Keratinocyte (primary cell): ENCODE data around the gene ONECUT1. TPM values are rescaled to one million over a fixed set of nuclear protein-coding genes. Genes with fewer than 3 reads are reported as not detected.

Source experiments
- DNase-seq: peaks from one replicate; pipeline ENCODE4 v3.0.0-alpha.2; 2011; ENCODE audit warnings: low read depth, missing footprints, low spot score
- FAIRE-seq: peaks from 2 replicates; lab custom pipeline; 2011; peaks lifted over from hg19 to GRCh38; lab: Jason Lieb, UNC
- H2AFZ ChIP-seq: 2 replicates; pipeline ENCODE4 v1.6.0; 2012; ENCODE audit warnings: low read length, control low read depth, inconsistent platforms; ENCODE audit not compliant: control insufficient read depth
- H3K27ac ChIP-seq: 2 replicates; pipeline ENCODE4 v1.5.1; 2011; ENCODE audit warnings: low read length; ENCODE audit not compliant: control insufficient read depth, insufficient read depth
- H3K27me3 ChIP-seq: 3 replicates; pipeline ENCODE4 v1.6.0; 2011; ENCODE audit warnings: low read length; ENCODE audit not compliant: control insufficient read depth, insufficient read depth; ENCODE audit errors: extremely low read depth
- H3K36me3 ChIP-seq, 2 experiments: 2 replicates in 1 of 2; 3 replicates in 1 of 2; pipeline ENCODE4 v1.5.1; 2011; ENCODE audit warnings: low read length in 2 of 2, mild to moderate bottlenecking in 1 of 2; ENCODE audit not compliant: control insufficient read depth in 2 of 2, insufficient read depth in 2 of 2; ENCODE audit errors: extremely low read depth in 1 of 2
- H3K4me1 ChIP-seq: 3 replicates; pipeline ENCODE4 v1.5.1; 2011; ENCODE audit warnings: low read length; ENCODE audit not compliant: control insufficient read depth, insufficient read depth; ENCODE audit errors: extremely low read depth
- H3K4me2 ChIP-seq: 3 replicates; pipeline ENCODE4 v1.6.0; 2011; ENCODE audit warnings: low read depth, low read length; ENCODE audit not compliant: control insufficient read depth, insufficient read depth; ENCODE audit errors: extremely low read depth
- H3K4me3 ChIP-seq, 3 experiments: fragments of 200-600 bp in 1 of 3; sonication (generic) in 1 of 3; 2 replicates in 2 of 3; 3 replicates in 1 of 3; pipeline ENCODE4 v1.5.1; 2011 to 2016; ENCODE audit warnings: low read length in 3 of 3, mild to moderate bottlenecking in 3 of 3, control low read depth in 2 of 3, inconsistent platforms in 1 of 3, low read depth in 1 of 3, mixed read lengths in 1 of 3, mixed run types in 1 of 3, moderate library complexity in 1 of 3; ENCODE audit not compliant: control insufficient read depth in 2 of 3, insufficient read depth in 2 of 3; ENCODE audit errors: extremely low read depth in 1 of 3
- H3K79me2 ChIP-seq: 2 replicates; pipeline ENCODE4 v1.6.0; 2012; ENCODE audit warnings: low read length; ENCODE audit not compliant: control insufficient read depth, insufficient read depth
- H3K9ac ChIP-seq: 3 replicates; pipeline ENCODE4 v1.6.0; 2011; ENCODE audit warnings: low read length; ENCODE audit not compliant: control insufficient read depth, insufficient read depth; ENCODE audit errors: extremely low read depth
- H3K9me1 ChIP-seq: 3 replicates; pipeline ENCODE4 v1.6.0; 2011; ENCODE audit warnings: low read length; ENCODE audit not compliant: control insufficient read depth, insufficient read depth; ENCODE audit errors: extremely low read depth
- H3K9me3 ChIP-seq: 2 replicates; pipeline ENCODE4 v1.5.1; 2012; ENCODE audit warnings: low read depth, low read length; ENCODE audit not compliant: control insufficient read depth
- H4K20me1 ChIP-seq: 3 replicates; pipeline ENCODE4 v1.6.0; 2011; ENCODE audit warnings: low read length; ENCODE audit not compliant: control insufficient read depth, insufficient read depth; ENCODE audit errors: extremely low read depth
- CTCF ChIP-seq, 3 experiments: IDR thresholded peaks in 1 of 3; conservative IDR thresholded peaks in 1 of 3; optimal IDR thresholded peaks in 1 of 3; 2 replicates in 2 of 3; 3 replicates in 1 of 3; pipeline versions ENCODE3 to v1.5.1; 2011; ENCODE audit warnings: low read length in 3 of 3, mild to moderate bottlenecking in 3 of 3, moderate library complexity in 2 of 3, control low read depth in 1 of 3, inconsistent platforms in 1 of 3; ENCODE audit not compliant: insufficient read depth in 2 of 3; ENCODE audit errors: extremely low read depth in 1 of 3
- EZH2 ChIP-seq: IDR thresholded peaks from one replicate; pipeline ENCODE4 v1.6.1; 2012; ENCODE audit warnings: inconsistent platforms, mild to moderate bottlenecking, low read length, moderate library complexity
- dilution Hi-C: fragments of 300-500 bp; cut with MboI; formaldehyde crosslinking; loops from one replicate; pipeline ENCODE4 v1.7.0; 2020; ENCODE audit warnings: low sequenced_read_pairs; ENCODE audit not compliant: extremely low pct_ligation_motif_present
- polyA plus RNA-seq, 5 experiments: library from polyadenylated mRNA; depleted of rRNA in 3 of 5; stranded (reverse) in 3 of 5; stranded (forward) in 1 of 5; unstranded in 1 of 5; fragments of >200 nt; gene quantifications; 1 replicate in 1 of 5; 2 replicates in 3 of 5; 3 replicates in 1 of 5; pipeline versions ENCODE4 v1.2.1 to v1.2.3, GENCODE V29; 2011 to 2012; ENCODE audit warnings: missing spikeins in 2 of 5, low read depth in 1 of 5, low replicate concordance in 1 of 5

The ONECUT1 gene
- polyA plus RNA-seq, 1 donor (not counting 4 experiments of a cell fraction or from before 2014, with no cell fraction given) = not detected

GRCh38 chr15:52786436-52787122 is 3.6 kb downstream of the ONECUT1 start:
- Histone ChIP-seq H3K27me3 (peaks cover 90% of the 10 kb centered on the region), H3K9ac (no peak overlapping the region), H2AFZ (no peak overlapping the region), H3K4me2 (no peak overlapping the region), H4K20me1 (peaks cover 5% of the 10 kb centered on the region), H3K27ac (no peak overlapping the region), H3K4me3 (no peak overlapping the region), H3K4me1 (no peaks in the 10 kb centered on the region), H3K36me3 (no peaks in the 10 kb centered on the region), H3K79me2 (no peaks in the 10 kb centered on the region), H3K9me3 (no peaks in the 10 kb centered on the region), H3K9me1 (no peaks in the 10 kb centered on the region)
- no peak for FAIRE-seq
- DNase-seq = no peak
- dilution Hi-C loops = loop anchor here (25.0 kb wide), 1 partner anchor 401 kb away; no protein-coding TSS in a partner anchor
- TF ChIP-seq CTCF (optimal IDR thresholded peaks at IDR 0.05 in 1 of 3, IDR thresholded peaks at IDR 0.05 in 1 of 3, conservative IDR thresholded peaks at IDR 0.05 in 1 of 3; ENCODE audit: extremely low read depth in 1 of 3, insufficient read depth in 2 of 3, low read length in 3 of 3) = no peak
- peak; percentile 22 for TF ChIP-seq EZH2

- Histone ChIP-seq H3K4me3 (no peak overlapping the region), H3K79me2 (no peaks in the 10 kb centered on the region), H3K27ac (no peak overlapping the region), H4K20me1 (peaks cover 5% of the 10 kb centered on the region), H3K27me3 (peaks cover 90% of the 10 kb centered on the region), H3K9ac (no peak overlapping the region), H3K9me3 (no peaks in the 10 kb centered on the region), H3K4me2 (no peak overlapping the region), H3K36me3 (no peaks in the 10 kb centered on the region), H3K9me1 (no peaks in the 10 kb centered on the region), H3K4me1 (no peaks in the 10 kb centered on the region), H2AFZ (no peak overlapping the region)
- TF ChIP-seq CTCF (optimal IDR thresholded peaks at IDR 0.05 in 1 of 3, IDR thresholded peaks at IDR 0.05 in 1 of 3, conservative IDR thresholded peaks at IDR 0.05 in 1 of 3; ENCODE audit: extremely low read depth in 1 of 3, insufficient read depth in 2 of 3, low read length in 3 of 3) (no peak), EZH2 (peak; percentile 94)
- DNase-seq = no peak
- dilution Hi-C loops = loop anchor here (25.0 kb wide), 1 partner anchor 401 kb away; no protein-coding TSS in a partner anchor
- FAIRE-seq = no peak
Observed at GRCh38 chr15:52785672-52786406, 4.3 kb downstream of the ONECUT1 start.
